Transverse colon (tissue), 4 donors: Measurements from ENCODE around the gene PTGDR2. TPM values are rescaled to one million over a fixed set of nuclear protein-coding genes. Genes with fewer than 3 reads are reported as not detected.
A peak's percentile ranks its signal among the peaks of the same experiment; 100 is the strongest.

Experiments used
- DNase-seq: peaks from one replicate; pipeline ENCODE4 v3.0.0-alpha.2; 2019
- H3K27ac ChIP-seq, 4 donors: fragments of 200-600 bp; sonication (generic); 2 replicates each; pipeline ENCODE4 v1.5.1; 2016 to 2018; ENCODE audit warnings: inconsistent platforms in 4 of 4
- H3K27me3 ChIP-seq: fragments of 200-600 bp; sonication (generic); 2 replicates; pipeline ENCODE4 v1.5.1; 2017; ENCODE audit warnings: inconsistent platforms
- H3K36me3 ChIP-seq, 4 donors: fragments of 200-600 bp; sonication (generic); 2 replicates each; pipeline ENCODE4 v1.5.1; 2017 to 2019; ENCODE audit warnings: inconsistent platforms in 4 of 4
- H3K4me1 ChIP-seq, 4 donors: fragments of 200-600 bp; sonication (generic); 2 replicates each; pipeline ENCODE4 v1.5.1; 2017 to 2020; ENCODE audit warnings: inconsistent platforms in 4 of 4
- H3K4me3 ChIP-seq, 4 donors: fragments of 200-600 bp; sonication (generic); 1 replicate in 1 of 4; 2 replicates in 3 of 4; pipeline versions ENCODE4 v1.5.1 to v1.6.1; 2017 to 2019; ENCODE audit warnings: inconsistent platforms in 4 of 4
- H3K9me3 ChIP-seq, 2 donors: fragments of 200-600 bp; sonication (generic); 2 replicates each; pipeline ENCODE4 v1.5.1; 2017 to 2019; ENCODE audit warnings: inconsistent platforms in 2 of 2
- CTCF ChIP-seq, 5 experiments: fragments of 200-600 bp in 3 of 5; fragments of 450-650 bp in 2 of 5; sonication (generic) in 3 of 5; IDR thresholded peaks; 1 replicate in 2 of 5; 2 replicates in 3 of 5; pipeline ENCODE4 v1.5.1; 2016 to 2017; ENCODE audit warnings: antibody characterized with exemption in 5 of 5, inconsistent platforms in 3 of 5, mild to moderate bottlenecking in 2 of 5, moderate library complexity in 1 of 5
- EP300 ChIP-seq: sonication (generic); formaldehyde crosslinking; IDR thresholded peaks from one replicate; pipeline ENCODE4 v1.6.1; 2017; ENCODE audit warnings: antibody characterized with exemption, low read depth
- POLR2A ChIP-seq: fragments of 450-650 bp; IDR thresholded peaks from one replicate; pipeline ENCODE4 v1.6.1; 2016; ENCODE audit warnings: antibody characterized with exemption, mild to moderate bottlenecking, moderate library complexity
- POLR2AphosphoS5 ChIP-seq, 3 donors: sonication (generic); formaldehyde crosslinking; IDR thresholded peaks; one replicate each; pipeline ENCODE4 v1.6.1; 2016; ENCODE audit warnings: antibody characterized with exemption in 3 of 3
- WGBS, 2 donors: methylation state at CpG; one replicate each; pipeline ENCODE4 v1.1.5; 2018; ENCODE audit warnings: low coverage in 1 of 2; 5-methylcytosine and 5-hydroxymethylcytosine counted together
- in situ Hi-C, 4 donors: fragments of 200-750 bp; cut with MboI; loops; one replicate each; pipeline versions ENCODE4 v1.15.0 to v1.15.1; 2017; ENCODE audit warnings: low sequenced_read_pairs in 3 of 4, low pct_ligation_motif_present in 1 of 4, low pct_unique_long_range_greater_than_20kb in 1 of 4
- intact Hi-C: fragments of 100-400 bp; cut with DNase I; formaldehyde crosslinking; loops from one replicate; pipeline ENCODE4 v1.15.1; 2023; ENCODE audit warnings: low total_unique reads
- total RNA-seq, 4 donors: library from RNA; depleted of rRNA; stranded (reverse); fragments of >200 nt; gene quantifications; one replicate each; pipeline ENCODE4 v1.1.0, GENCODE V29; 2016

PTGDR2 gene
- total RNA-seq, 4 donors from 2014 or later, result 3.5 to 36.6 (median 4.5) TPM; not detected in 1

GRCh38 chr11:60844870-60845221 is 10.9 kb downstream of the PTGDR2 start:
- H3K27me3 ChIP-seq, result no peaks in the 10 kb centered on the region
- intact Hi-C loops, result no loop called here
- TF ChIP-seq CTCF (IDR thresholded peaks at IDR 0.05) (no peak), POLR2AphosphoS5 (IDR thresholded peaks at IDR 0.05) (no peak), EP300 (no peak), POLR2A (no peak)
- no peak overlapping the region for H3K4me3 ChIP-seq
- WGBS, 2 donors, result 44 to 46% methylated on average over 4 of the region's 4 CpGs
- in situ Hi-C loops, result loop anchor here in 2 of 4 donors (25.0 kb wide), 3 partner anchors 292 to 492 kb away; partner anchors contain the start of genes DDB1 (in 1 of the 2) and TKFC (in 1 of the 2)
- no peak overlapping the region for H3K27ac ChIP-seq
- H3K36me3 ChIP-seq, result peaks cover 0 to 12% (median 5%) of the 10 kb centered on the region in 4 donors
- DNase-seq, result no peak
- peaks cover 19 to 39% (median 32%) of the 10 kb centered on the region in 4 donors for H3K4me1 ChIP-seq
- H3K9me3 ChIP-seq, result no peaks in the 10 kb centered on the region

GRCh38 chr11:60844045-60844869 is 11.5 kb downstream of the PTGDR2 start:
- peaks cover 0 to 9% (median 2%) of the 10 kb centered on the region in 4 donors for H3K36me3 ChIP-seq
- in situ Hi-C loops (loop anchor here in 2 of 4 donors (25.0 kb wide), 3 partner anchors 293 to 493 kb away; partner anchors contain the start of genes DDB1 (in 1 of the 2) and TKFC (in 1 of the 2)), intact Hi-C loops (no loop called here)
- H3K4me3 ChIP-seq, result peak overlapping the region in 2 of 4 donors; percentile 59 to 96
- H3K4me1 ChIP-seq, result peaks cover 19 to 39% (median 32%) of the 10 kb centered on the region in 4 donors
- peak overlapping the region in 2 of 4 donors; percentile 69 to 85 for H3K27ac ChIP-seq
- no peaks in the 10 kb centered on the region for H3K9me3 ChIP-seq
- 53 to 65% methylated on average over 3 to 10 of the region's 10 CpGs for WGBS, 2 donors
- TF ChIP-seq CTCF (IDR thresholded peaks at IDR 0.05), result no peak
- TF ChIP-seq POLR2A, result no peak
- TF ChIP-seq POLR2AphosphoS5 (IDR thresholded peaks at IDR 0.05), result no peak
- no peak for TF ChIP-seq EP300
- no peaks in the 10 kb centered on the region for H3K27me3 ChIP-seq
- DNase-seq, result no peak

- H3K4me1 ChIP-seq, result peaks cover 19 to 39% (median 32%) of the 10 kb centered on the region in 4 donors
- TF ChIP-seq POLR2A (no peak), EP300 (no peak), POLR2AphosphoS5 (IDR thresholded peaks at IDR 0.05) (no peak), CTCF (IDR thresholded peaks at IDR 0.05) (no peak)
- no peak for DNase-seq
- 7 to 60% methylated on average over 2 to 21 of the region's 23 CpGs for WGBS, 2 donors
- in situ Hi-C loops (loop anchor here in 2 of 4 donors (25.0 kb wide), 3 partner anchors 294 to 494 kb away; partner anchors contain the start of genes DDB1 (in 1 of the 2) and TKFC (in 1 of the 2)), intact Hi-C loops (no loop called here)
- H3K36me3 ChIP-seq, result peaks cover 0 to 6% (median 0%) of the 10 kb centered on the region in 4 donors
- peak overlapping the region; percentile 69 to 85 (median 80) for H3K27ac ChIP-seq
- peak overlapping the region; percentile 59 to 96 (median 63) for H3K4me3 ChIP-seq
- H3K27me3 ChIP-seq, result no peaks in the 10 kb centered on the region
- no peaks in the 10 kb centered on the region for H3K9me3 ChIP-seq
These were observed 12.8 kb downstream of the PTGDR2 start for GRCh38 chr11:60842668-60843600.
